Stimulated activated CD4-positive, alpha-beta T cell treated with anti-CD3 and anti-CD28 coated beads, Interleukin-4, amount 100 ng/mL, for 24 hours (primary cell): Measurements from ENCODE around the gene TNS1.

Experiments used
- DNase-seq: peaks from one replicate; pipeline ENCODE4 v3.0.0-alpha.2; 2020

TNS1 gene

DNA sequence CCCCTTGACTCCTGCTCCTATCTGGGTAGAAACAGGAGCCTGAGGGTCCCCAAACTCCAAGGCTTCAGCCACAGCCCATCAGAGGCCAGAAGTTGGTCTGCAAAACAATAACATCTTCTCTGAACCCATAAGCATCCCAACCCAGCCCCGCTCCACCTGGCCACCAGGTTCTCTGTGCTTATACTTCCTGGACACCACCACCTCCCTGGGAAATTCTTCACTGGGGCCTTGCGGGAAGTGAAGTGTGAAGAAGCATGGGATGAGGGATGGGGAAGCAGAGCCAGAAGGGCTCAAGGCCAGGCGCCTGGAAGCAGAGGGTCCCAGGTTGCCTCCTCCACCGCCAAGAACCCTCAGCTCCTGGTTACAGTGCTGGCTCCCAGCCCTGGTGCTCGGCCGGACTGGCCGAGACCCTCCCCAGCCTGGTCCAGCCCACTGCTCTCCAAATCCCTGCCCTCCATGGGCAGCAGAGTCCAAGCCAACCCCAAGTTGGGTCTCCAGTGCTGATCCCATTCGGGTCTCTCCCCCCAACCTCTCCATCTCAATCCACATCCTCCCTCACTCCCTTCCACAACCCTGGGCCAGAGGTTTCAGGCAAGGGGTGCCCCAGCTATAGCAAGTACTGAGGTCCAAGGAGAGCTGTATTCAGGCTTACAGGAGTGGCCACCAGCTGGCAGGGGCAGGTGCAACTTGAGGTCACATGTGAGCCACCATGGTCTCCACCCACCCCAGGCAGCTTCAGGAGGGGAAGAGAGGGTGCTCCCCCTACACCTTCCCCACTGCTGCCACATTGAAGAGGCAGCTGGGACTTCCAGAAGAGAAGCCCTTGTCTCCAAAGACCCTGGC, 60.7 kb downstream of the TNS1 start:
- DNase-seq = no peak

DNA sequence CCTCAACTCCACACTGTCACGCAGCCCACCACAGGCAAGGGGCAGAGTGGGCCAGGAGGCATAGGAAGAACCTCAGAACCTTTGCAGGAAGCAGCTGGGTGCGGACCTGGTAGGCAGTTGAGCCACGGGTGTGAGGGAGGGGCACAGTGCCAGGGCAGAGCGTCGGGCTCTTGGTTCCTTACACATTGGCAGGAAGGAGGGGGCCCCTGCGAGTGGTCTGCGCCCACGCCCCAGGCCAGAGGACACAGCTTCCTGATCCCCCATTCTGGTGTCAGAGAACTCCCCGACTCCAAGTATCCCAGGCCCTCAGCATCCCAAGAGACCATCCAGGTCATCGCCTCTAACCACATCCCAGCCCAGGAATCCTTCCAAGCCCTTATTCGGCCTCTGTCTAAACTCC, 61.5 kb downstream of the TNS1 start:
- DNase-seq = no peak

DNA sequence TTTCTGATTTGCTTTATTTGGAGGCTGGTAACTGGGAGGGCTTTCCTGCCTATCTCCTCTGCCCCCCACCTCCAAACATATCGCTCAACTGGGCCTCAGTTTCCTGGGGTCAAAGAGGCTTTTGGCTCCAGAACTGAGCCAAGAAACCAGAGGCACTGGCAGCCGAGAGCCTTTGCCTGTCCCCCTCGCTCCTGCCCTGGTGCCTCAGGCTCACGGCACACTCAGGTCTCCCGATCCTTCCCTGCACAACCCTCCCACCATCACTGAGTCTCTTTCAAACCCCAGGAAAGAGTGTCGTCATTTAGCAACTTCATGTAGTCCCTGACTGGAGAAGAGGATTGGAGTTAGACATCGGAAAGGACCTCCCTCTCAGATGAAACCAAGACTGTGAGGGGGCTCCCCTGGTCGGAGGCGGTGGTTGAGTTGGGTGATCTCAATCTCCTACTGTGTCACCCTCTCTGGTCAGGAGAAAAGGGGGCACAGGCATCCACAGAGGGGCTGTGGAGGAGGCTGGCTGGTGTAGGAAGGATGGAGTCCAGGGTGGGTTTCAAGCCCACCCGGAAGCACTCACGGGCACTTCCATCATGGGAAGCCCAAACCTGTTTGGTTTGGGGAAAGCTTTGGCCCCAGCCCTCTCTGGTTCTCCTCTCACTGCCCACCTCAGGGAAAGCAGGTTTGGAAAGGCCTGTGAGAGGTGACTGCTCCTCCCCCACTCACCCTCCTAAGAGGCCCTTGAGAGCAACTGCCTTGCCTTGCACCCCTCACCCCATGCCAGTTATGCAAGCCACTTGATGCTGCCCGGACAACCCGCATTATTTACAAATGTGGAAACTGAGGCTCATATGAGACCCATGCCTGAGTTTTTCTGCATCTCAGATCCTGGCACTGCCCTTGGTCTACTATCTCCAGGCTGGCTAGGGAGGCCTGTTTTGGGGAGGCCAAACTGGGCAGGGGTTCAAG, 62.3 kb downstream of the TNS1 start:
- DNase-seq = no peak

DNA sequence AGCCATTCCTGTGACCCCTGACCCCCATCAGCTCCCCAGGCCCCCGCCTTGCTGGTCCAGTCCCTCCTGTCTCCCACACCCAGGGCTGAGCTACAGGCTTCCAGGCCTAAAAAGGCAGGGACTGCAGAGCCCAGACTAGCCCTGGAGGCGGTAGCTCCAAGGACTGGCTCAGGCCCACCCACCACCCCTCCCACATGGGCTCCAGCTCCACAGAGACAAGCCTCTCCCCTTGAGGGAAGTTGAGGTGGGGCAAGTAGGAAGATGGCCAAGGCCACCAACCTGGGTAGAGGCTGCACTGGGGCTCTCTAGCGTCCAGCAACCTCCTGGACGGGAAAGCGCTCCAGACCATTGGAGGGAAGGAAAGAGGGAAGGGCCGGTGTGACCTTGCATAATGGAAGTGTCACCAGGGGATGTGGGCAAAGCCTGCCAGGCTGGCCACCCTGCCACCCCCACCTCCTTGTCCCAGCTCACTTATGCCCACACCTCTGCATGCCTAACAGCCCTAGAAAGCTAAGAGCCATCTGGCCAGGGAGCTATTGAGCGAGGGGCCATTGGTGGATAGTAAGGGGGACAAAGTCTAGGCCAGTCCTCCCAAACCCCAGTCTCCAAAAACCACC, 63.1 kb downstream of the TNS1 start:
- DNase-seq = no peak

DNA sequence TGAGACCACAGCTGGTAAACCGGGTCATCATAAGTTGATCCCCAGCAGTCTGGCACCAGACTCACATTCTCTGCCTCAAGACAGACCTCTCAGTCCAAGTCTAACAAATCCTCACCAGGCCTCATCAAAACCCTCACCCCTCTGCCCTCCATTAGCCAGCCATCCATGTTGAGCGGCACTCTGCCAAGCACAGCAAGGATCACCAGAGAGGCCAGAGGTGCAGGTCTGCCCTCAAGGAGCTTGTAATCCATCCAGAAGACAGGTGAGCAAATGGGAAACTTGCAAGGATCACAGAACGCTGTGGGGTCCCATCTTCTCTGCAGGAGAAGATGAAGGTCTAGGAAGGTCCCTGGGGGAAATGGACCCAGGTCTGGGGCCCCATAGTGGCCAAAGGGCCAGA, 63.6 kb downstream of the TNS1 start:
- no peak for DNase-seq

DNA sequence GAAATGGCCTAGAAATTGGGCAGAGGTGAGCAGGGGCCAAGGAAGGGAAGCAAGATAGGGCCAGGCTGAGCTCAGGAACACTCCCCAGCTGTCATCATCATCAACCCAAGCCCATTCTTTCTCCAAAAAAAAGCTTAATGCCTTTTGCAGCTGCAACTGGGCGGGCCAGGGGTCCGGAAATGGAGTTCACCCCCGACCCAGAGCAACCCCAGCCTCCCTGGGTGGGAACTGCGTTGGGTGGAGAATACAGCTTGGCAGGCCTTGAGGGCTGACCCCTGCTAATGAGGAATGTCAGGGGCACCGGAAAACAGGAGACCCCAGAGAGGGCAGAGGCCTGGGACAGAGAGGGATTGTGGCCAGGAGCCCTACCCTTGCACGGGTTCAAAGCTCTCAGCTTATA, 64.8 kb downstream of the TNS1 start:
- DNase-seq = no peak

DNA sequence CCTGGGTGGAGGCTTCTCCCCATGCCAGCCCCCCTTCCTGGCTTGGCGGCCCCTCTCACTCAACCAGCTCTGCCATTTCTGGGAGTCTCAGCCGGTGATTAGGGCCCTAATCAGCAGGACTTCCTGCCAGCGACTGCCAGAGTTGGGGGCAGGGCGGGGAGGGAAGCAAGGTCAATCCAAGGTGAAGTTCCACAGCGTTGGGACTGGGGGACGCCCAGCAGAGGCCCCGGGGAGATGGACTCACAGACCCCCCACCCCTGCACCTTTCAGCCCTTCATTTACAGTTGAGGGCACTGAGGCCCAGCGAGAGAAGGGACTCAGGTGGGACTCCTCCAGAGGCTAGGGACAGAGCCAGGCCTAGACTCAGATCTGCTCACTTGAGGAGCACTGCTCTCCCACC, 65.3 kb downstream of the TNS1 start:
- DNase-seq = no peak

DNA sequence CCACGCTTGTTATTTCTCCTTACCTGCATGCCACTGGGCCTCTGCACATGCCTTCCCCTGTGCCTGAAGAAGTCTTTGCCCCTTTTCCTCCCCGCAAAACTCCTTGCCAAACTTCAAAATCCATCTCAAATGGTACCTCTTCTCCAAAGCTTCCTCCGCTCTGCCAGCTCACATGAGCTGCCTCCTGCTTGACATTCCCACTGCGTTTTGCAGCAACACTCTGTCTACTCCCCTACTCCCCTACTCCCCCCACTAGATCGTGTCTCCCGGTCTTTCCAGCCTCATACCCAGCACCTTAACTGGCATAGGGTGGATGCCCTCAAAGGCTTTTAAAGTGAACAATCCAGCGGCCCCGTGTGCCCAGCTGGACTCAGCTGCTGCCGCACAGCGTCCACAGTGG, 65.8 kb downstream of the TNS1 start:
- DNase-seq = no peak

DNA sequence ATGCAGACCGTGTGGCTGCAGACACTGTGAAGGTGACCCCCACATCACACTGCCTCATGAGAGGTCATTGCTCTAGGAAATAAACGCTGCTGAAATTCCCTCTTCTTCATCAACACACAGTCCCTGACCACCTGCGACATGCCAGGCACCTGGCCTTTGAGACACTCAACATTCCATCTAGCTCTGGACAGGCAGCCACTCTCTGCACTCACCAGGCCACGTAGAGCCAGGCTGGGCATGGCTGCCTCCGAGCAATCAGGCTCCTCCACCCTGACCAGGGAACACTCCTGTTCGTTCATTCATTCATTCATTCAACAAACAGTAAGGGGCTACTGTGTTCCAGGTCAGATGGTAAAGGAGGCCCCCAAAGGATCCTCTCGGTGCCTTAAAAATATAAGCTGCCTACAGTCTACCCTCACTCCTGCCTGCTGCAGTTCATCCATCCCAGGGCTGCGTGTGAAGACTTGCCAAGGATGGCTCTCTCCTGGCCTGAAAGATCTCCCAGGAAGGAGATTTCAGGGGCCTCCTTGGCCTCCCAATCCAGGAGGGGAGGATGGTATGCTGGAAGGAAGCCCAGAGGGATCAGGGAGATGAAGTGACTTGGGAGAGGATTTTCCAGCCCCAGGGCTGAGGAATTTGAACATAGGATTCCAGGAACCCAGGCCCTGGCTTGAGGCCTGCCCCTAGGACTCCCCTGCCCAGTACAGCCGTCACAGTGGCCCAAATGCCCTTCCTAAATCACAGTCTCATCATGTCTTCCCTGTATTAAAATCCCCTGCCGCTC, 66.7 kb downstream of the TNS1 start:
- no peak for DNase-seq

DNA sequence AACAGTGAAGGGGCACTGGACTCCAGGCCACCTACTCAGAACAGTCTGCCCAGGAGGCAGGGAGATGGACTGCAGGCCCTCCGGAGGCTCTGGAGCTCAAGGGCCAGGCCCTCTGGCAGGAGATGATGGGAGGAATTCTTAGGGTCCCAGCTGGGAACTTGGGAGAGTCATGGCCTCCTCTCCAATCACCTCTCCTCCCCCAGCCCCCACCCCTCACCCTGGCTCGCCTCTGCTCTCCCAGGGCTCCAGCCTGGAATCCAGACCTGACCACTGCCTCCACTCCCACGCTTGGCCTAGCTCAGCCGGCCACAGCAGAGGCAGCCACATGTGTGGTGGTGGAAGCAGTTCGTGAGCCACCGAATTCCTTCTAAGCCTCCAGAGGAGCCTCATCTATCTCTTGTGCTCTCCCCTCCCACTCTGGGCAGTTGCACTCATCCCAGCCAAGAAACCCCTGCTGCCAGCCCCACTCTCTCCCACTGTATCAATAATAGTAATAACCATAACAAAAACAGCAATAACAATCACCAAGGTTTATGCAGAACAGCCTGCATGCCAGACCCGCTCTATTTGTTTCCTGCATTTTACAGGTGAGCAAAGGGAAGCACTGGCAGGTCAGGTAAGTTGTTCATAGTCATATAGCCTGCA, 67.4 kb downstream of the TNS1 start:
- DNase-seq = no peak

DNA sequence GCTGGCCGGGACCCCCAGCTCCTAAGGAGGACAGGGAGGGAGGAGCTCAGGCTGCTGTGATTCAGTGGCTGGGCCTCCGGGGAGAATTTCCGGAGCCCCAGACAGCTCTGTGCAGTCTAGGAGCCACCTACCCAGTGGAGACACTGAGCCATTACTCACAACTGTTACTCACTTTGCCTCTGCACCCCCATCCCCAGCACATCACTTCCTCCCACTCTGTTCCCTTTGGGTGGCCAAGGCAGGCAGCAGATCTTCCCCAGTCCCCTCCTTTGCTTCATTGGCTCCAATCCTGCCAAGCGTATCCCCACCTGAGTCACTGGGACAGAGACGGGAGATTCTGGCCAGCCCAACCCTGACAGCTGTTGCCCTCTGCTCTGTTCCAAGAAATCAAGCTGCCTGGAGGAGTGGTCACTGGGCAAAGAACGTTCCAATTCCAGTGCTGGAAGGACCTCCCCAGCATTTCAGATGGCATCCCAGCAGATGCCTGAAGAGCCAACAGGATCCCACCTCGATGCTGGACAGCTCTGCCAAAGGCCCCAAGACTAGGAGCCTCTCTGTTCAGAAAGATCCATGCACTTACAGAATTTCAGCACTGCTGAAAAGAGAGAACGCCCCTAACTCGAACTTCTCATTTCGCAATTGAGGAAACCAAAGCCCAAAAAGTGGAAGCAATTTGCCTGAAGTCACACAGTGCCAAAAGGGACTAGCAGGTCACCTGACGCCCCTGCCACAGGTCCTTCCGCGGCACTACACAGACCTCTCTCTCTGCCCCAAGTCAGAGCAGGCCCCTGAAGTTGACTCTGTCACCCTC, 68.3 kb downstream of the TNS1 start:
- no peak for DNase-seq

DNA sequence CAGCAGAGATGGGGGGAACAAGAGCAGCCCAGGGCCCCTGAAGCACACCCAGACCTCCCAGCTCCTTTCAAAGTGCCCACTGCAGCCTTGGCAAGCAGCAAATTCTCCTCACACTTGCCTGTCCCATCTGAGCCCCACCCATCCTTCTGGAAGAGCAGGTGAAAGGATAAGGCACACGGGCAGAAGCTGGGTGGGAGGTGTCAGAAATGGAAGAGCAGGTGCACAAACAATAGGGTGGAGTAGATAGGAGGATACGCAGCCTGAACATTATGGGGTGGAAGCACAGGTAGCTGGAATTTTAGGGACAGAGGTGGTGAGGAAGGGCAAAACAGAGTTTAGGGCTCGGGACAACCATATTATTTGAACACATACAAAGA, 69.2 kb downstream of the TNS1 start:
- no peak for DNase-seq

DNA sequence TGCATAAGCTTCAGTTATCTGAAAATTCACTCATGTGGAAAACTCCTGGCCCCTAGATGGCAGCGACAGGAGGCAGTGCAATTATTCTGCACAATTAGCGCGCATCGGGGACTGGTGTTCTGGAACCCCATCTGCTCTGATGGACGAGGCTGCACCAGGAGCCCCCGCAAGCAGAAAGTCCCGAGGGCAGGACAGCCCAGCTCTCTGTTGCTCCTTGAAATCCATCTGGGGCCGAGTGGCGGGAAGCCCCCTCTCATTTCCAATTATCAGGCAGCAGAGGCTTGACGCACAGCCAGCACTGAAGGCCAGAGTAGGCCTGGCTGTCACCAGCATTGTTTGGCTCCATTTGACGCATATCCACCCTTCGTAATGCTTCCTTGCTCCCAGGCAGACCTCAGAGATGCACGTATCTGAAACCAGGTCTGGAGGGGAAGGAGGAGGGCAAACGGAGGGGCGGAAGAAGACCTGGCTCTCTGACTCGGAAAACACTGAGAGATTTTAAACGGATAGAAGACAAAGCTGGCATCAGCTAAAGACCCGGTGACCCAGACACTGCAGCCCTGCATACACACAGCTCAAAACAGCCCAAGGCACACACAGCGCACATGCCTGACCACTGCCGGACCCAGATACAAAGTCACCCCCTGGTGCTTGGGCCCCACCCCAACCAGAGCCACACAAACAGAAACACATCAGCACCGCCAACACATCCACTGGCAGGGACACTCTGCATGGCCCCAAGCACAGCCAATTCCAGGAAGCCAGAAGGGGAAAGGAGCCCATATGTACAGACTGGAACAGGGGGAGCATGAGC, 69.8 kb downstream of the TNS1 start:
- no peak for DNase-seq

DNA sequence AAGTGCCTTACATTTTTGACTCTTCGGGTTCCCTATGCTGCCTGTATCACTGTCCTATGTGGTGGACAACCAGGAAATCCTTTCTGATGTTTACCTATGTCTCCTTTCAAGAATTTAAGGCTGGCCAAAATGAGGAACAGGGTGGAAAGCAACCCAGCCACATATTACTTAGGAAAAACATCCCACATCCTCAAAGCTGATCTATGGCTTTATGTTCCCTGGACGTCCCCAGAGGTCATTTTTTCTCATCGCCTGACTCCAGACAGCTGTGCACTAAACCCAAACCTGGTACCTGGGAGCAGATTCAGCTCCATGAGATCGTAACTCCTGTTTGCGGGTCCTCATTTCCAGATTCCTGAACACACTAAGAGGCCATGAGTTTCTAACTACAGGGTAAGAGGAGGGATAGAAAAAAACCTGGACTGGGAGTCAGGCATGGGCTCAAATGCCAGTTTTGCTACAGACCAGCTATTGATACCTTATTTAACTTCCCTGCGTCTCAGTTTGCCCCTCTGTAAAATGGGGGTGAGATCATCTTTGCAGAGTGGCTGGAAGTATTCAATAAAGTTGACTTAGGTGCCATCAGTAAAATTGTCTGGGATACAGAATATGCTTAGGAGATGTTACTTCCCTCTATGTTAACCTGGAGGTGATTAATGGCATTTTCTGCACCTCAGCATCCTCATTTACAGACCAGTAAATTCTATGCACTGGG, 70.8 kb downstream of the TNS1 start:
- DNase-seq = no peak

DNA sequence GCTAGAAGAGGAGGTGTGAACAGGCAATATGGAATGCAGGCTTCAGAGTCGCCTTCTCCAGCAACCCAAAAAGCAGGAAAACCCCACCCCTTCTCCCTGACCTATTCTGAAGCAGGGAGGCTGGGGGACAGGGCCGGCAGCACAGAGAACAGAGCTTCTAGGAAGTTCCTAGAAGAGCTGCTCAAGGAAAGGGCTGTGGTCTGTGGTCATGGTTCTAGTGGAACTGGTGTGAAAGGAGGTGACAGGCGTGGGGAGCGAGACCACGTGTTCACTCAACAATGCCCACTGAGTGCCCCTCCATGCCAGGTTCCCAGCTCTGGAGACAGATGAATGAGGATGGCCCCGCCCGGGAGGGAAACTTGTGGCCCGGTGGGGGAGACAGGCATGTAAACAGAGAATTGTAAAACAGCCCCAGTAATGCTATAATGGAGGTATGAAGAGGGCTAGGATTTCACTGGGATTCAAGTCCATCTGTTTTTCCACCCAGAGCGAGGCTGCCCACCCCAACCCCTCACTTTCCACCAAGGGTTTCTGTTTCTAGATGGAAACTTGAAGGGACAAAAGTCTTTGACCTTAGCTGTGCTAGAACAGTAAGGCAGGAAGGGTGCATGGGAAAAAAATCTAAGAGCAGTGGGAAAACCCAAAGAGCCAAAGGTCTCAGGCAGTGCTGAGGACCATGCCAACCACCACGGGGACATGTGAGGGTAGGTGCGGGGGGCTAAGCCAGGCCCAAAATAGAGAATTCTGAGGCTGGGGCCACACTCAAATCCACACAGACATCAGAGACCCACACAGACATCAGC, 71.8 kb downstream of the TNS1 start:
- no peak for DNase-seq

DNA sequence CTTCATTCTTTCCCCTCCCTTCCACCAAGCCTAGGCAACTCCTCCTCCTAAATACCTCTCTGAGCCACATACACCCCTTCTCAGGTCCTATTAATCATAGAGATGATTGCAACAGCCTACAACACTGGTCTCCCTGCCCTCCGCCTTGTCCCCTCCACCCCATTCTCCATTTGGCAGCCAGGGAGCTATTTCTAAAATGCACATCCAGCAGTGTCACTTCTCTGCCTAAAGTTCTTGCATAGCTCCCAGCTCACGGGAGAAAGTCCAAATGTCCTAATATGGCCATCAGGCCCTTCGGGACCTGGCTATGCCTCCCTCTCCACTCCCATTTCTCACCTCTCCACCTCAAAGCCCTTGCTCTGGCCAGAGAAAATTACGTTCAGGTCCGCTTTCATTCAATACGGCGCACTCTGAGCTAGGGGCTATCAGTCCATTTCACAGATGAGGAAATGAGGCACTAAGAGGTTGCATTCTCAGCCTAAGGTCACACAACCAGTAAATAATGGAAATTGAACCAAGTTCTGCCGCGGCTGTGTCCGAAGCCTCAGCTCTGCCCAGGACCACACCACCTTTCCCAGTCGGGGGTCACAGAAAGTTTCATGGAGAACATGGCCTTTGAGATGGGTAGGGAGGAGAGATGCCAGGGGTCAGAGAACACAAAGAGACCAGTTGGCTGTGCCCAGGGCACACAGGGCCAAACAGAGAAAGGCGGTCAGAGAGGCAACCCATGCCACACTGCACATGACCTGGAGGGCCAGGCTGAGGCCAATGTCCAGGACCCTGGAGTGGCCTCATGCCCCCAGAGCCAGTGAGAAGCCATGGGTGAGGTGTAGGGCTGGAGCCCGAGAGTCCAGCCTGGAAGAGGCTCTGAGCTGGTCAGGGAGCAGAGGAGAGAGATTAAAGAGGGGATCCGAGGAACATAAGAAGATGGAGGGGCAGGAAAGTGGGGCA, 72.8 kb downstream of the TNS1 start:
- DNase-seq = no peak

DNA sequence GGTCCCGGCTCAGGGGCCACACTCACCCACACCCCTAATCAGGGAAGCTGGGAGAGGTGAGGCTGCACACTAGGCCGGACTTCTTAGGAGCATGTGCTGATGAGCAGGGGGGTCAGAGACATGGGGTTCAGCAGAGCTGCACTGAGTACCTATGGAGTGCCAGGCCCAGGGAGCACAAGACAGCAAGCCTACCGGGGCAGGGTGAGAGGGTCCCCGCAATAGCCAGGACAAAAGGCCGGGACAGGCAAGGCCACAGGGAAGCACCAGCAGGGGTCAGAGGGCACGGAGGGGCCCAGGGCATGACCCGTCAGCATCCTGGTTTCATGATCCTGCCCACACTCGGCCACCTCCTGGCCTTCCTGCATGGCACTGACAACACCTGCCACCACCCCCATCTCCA, 73.5 kb downstream of the TNS1 start:
- DNase-seq = no peak
